HG03521 (cell line): ENCODE data around the gene CDH16.
A peak's percentile ranks its signal among the peaks of the same experiment; 100 is the strongest.
"Not testable (repeated sequence)": the region's sequence is repeated elsewhere in the genome, so short reads cannot be mapped to it uniquely, and the experiment has no call there.

Experiments
- ATAC-seq: cut with Tn5 transposase; IDR thresholded peaks from one replicate; pipeline ENCODE4 v1.9.1; 2021; ENCODE audit warnings: mild to moderate bottlenecking, moderate library complexity; ENCODE audit not compliant: unreplicated experiment

CDH16 gene

DNA sequence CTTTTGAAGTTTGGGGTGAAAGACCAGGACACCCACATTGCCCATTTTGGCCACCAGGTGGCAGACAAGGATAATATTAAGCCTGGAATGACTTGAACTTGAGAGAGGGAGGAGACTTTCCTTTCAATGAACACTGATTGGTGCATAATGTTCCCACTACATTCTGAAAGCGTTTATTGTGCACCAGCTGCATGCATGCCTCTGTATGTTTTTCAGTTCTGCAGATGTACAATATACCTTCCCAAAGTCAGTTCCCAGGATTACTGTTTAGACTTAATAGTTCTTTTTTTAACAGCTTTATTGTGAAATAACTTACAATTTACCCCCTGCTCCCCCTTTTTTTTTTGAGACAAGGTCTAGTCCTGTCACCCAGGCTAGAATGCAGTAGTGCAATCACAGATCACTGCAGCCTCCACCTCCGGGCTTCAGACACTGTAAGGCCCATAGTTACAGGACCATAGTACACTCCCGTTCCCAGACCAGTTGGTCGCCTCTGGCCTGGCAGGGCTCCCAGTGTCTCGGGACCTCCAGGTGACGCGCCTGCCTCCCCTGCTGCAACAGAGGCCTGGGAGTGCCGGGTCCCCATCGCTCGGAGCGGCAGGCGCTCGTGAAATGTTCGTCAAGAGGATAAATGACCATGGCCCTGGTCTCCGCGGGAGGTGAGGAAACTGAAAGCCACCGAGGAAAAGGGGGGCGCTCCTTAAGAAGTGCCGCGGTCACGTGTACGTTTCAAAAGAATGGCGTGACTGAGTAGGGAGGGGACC, 28.8 kb upstream of the CDH16 start:
- ATAC-seq = no peak

DNA sequence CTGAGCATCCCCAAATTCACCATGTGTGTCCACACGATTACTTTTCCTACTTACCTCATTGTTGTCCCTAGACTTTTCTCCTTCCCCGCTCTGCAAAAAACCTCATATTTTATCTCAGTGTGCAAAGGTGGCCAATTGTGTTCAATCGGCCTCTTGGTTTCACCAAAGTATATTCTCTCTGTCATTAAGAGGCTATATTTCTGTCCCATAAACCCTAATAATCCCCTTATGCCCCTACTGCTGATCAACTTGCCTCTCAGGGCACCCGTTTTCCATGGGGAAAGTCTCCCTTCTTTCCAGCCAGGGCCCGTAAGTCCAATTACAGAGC, 28.3 kb upstream of the CDH16 start:
- no peak for ATAC-seq

DNA sequence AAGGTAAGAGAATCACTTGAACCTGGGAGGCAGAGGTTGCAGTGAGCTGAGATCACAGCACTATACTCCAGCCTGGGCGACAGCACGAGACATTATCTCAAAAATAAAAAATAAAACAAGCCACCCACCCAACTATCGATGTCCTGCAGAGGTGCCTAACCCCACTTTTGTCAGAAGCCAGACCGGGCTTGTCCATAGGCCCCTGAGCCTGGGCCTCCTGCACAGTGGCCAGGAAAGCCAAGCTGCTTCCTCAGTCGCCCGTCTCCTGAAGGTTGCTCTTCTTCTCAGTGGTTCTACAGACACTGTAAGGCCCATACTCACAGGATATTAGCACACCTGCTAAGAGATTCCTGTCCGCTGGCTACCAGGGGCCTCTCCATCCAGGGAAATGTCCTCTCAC, 27.9 kb upstream of the CDH16 start:
- no peak for ATAC-seq

DNA sequence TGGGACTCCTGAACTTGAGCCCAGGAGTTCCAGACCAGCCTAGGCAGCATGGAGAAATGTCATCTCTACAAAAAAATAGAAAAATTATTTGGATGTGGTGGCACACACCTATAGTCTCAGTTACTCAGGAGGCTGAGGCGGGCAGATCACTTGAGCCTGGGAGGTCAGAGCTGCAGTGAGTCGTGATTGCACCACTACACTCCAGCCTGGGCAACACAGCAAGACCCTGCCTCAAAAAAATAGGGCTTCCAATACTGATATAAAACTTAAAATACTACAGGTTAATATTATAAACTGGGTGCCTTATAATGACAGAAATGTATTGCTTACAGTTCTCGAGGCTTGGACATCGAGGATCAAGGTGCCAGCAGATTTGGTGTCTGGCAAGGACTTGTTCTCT, 27.3 kb upstream of the CDH16 start:
- no peak for ATAC-seq

DNA sequence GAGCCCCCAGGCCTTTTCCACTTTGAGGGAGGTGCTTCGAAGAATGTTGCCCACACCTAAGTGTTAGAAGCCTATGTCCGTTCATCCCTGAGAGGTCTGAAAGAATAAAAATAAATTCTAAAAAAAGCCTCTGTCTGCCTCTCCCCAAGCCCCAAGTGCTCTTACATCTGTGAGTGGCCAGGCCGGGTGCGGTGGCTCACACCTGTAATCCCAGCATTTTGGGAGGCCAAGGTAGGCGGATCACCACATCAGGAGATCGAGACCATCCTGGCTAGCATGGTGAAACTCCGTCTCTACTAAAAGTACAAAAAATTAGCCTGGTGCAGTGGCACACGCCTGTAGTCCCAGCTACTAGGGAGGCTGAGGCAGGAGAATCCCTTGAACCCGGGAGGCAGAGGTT, 26.3 kb upstream of the CDH16 start:
- not testable (repeated sequence) for ATAC-seq

DNA sequence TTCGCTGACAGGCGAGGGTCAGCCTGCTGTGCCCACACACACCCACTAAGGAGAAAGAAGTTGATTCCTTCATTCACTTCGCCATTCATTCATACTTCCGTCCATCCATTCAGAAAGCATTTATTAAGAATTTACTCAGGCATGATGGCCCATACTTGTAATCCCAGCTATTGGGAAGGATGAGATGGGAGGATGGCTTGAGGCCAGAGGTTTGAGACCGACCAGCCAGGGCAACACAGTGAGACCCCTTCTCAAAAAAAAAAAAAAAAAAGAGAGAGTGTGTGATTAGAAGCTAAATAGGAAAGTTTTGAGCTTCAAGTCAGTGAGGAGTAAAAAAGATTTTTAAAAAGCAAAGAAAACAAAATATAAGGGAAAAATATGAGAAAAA, 25.4 kb upstream of the CDH16 start:
- no peak for ATAC-seq

DNA sequence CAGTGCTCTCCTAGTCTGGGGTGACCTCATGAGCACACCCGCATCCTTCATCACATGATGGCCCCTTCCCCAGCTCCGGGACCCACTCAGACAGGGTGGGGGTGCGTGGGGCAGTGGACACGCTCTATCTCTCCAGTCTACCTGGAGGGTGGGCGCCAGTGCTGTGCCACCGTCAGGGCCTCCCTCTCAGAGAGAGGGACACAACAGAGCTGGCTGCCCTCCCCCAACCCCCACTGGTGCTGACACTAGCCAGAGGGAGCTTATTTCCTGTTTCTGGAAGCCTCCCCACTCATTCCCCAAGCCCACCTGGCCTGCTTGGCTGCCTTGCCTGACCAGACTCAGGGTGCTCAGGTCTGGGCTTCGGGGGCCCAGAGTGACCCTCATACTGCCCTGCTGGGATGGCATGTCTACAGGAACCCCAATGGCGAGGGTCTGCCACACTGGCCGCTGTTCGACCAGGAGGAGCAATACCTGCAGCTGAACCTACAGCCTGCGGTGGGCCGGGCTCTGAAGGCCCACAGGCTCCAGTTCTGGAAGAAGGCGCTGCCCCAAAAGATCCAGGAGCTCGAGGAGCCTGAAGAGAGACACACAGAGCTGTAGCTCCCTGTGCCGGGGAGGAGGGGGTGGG, 24.9 kb upstream of the CDH16 start:
- ATAC-seq = no peak

DNA sequence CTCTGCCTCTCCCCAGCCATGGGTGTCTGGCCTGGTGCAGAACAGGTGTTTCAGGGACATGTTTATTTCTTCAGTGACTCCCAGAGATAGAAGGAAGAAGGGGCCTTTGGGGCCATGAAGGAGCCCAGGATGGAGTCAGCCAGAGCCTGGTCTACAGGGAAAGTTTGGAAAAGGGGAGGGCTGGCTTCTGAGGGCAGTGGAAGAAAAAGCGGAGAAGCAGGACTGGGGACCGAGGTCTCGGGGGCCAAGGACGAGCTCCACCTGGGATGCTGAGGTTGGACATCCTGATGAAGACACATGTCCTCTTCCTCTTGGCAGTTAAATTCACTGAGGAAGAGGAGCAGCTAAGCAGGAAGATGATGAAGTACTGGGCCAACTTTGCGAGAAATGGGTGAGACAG, 24.3 kb upstream of the CDH16 start:
- ATAC-seq = no peak

DNA sequence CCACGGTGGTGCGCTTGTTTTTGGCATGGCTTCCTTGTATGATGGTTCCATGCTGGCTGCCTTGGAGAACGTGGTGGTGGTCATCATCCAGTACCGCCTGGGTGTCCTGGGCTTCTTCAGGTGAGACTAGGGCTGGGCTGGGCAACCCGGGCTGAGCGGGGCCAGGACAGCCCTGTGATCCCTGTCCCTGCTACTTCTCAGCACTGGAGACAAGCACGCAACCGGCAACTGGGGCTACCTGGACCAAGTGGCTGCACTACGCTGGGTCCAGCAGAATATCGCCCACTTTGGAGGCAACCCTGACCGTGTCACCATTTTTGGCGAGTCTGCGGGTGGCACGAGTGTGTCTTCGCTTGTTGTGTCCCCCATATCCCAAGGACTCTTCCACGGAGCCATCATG, 21.6 kb upstream of the CDH16 start:
- ATAC-seq = no peak

DNA sequence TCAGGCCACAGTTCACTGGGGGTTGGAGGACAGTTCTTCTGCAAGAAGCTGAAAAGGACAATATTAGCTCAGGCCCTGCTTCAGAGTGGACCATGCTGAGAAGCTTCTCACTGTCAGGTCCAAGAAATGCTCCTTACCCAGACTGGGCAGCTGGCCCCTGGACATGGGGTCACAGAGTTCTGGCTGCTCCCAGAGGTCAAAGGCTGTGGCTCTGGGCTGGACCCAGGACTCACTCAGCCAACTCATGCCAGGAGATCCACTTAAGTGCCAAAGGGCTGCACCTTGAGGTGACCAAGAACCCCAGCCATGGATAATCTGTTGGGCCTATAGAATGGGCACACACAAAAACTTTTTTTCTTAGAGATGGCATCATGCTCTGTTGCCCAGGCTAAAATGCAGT, 20.7 kb upstream of the CDH16 start:
- ATAC-seq = no peak

DNA sequence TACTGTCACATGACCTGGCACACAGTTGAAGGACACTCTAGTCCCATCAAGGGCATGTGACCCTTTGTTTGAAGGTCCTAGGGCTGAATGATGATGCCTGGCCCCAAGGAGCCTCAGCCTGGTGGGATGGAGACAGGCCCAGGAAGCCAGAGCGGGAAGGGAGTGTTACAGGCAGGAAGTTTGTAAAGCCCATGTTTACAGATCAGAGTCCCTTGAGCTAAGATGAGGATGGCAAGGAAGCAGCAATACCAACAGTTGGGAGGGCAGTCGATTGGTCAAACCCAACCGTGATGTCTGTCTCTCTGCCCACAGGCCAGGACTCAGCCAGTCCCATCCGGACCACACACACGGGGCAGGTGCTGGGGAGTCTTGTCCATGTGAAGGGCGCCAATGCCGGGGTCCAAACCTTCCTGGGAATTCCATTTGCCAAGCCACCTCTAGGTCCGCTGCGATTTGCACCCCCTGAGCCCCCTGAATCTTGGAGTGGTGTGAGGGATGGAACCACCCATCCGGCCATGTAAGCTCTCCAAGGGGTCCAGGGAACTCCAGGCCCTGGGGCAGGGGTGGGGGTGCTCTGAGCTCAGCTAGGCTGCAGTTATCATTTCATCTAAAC, 19.1 kb upstream of the CDH16 start:
- no peak for ATAC-seq

DNA sequence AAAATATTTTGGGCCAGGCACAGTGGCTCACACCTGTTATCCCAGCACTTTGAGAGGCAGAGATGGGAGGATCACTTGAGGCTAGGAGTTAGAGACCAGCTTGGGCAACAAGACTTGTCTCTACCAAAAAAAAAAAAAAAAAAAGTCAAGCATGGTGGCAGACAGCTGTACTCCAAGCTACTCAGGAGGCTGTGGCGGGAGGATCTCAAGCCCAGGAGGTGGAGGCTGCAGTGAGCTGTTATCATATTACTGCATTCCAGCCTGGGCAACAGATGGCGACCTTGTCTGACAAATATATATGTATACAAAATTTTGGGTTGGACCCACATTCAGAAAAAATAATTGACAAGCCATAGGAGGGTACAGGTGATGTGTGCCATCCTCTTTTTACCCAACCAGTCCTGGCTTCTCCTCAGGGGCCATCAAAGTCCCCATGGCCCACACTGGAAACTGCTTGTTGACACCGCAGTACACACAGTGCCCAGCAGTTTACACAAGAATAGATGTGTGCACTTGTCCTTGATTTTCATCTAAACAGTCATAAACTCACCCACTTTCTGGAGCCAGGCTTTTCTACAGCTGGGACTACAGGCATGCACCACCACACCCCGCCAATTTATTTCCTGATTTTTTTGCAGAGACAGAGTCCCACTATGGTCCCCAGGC, 18.3 kb upstream of the CDH16 start:
- ATAC-seq = no peak

DNA sequence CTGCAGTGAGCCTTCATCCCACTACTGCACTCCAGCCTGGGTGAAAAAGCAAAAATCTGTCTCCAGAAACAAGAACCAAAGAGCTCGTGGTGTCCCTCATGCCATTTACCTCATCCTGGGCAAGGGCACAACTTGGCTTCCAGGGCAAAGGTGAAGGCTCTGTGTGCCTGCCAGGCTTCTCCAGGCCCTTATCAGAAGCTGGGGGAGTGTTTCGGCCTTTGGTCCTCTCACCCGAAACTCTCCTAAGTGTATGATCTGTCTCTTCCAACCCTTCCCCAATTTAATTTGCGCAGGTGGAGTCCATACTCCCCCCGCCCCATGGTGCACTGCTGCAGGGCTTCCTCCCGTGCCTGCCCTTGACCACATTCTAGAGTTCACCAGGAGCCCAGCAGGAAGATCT, 17.8 kb upstream of the CDH16 start:
- no peak for ATAC-seq

DNA sequence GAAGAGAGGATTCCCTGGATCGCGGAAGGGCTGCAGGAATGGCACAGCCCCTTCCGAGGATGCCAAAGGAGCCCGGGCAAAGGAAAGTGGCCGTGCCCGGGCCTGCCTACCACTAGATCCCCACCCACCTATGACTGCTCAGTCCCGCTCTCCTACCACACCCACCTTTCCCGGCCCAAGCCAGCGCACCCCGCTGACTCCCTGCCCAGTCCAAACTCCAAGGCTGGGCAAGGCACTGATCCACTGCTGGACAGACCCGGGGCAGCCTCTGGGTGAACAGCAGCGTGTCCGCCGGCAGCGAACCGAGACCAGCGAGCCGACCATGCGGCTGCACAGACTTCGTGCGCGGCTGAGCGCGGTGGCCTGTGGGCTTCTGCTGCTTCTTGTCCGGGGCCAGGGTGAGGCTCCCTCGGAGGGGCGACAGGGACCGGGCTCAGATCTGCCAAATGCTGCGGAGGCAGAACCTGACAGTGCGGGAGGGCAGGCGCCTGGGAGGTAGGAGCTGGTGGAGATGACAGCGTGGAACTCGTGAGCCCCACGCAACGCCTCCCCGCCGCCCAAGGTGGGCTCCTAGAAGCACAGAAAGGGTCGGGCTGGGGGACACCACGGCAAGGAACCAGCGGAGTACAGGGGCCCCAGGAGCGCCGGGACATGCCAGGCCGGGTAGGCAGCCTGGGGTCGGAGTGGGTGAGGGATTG, 16.8 kb upstream of the CDH16 start, which contains the start of gene CES2:
TSS of gene CES2 (plus strand) at position 203 of the 698 bp plus-strand sequence. CDS start at position 323, 120 bp downstream.
- no peak for ATAC-seq

DNA sequence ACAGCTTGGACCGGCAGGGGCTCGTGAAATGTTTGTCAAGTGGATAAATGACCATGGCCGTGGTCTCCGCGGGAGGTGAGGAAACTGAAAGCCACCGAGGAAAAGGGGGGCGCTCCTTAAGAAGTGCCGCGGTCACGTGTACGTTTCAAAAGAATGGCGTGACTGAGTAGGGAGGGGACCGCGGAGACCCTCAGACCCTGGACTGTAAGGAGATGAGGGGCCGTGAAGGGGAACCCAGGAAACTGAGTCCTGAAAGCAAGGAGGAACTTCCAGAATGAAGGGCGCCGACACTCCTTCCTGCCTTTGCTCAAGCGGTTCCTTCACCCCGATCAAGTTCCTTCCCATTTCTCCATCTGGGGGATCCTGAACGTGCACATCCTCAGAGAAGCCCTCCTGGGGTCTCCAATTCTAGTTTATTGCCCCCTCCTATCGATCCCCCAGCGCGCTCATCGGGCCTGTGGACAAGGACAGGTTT, 16.2 kb upstream of the CDH16 start:
- ATAC-seq = not testable (repeated sequence)

DNA sequence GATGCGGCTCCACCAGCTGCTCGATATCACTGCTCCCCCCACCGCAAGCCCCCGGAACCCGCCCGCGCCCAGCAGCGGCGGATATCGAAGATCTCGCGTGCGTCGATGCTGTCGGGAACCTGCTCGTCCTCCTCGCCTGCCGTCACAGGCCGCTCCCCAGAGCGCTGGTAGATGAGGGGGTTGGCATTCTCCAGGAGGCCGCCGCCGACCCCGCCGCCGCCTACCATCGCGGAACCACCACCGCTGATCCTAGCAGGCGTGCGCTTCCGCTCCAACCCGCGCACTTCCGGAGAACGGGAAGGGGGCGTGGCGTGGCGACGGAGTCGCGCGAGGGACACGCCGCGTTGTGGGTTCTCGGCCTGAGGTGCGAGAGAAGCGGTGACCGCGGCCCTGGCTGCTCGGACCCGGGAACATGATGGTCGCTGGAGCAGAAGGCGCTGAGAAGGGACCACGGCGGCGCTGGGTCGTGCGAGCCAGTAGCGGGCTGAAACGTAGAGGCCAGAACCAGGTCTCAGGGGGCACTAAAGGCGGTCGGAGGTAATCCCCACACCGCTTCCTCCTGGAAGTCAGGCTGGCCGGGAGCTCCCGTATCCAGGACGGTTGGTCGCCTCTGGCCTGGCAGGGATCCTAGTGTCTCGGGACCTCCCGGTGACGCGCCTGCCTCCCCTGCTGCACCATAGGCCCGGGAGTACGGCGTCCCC, 15.6 kb upstream of the CDH16 start, which contains the start of gene CIAO2B:
TSS of gene CIAO2B (minus strand) at position 265 of the 701 bp plus-strand sequence. CDS start at position 227, 38 bp downstream.
- peak; percentile 73 for ATAC-seq

DNA sequence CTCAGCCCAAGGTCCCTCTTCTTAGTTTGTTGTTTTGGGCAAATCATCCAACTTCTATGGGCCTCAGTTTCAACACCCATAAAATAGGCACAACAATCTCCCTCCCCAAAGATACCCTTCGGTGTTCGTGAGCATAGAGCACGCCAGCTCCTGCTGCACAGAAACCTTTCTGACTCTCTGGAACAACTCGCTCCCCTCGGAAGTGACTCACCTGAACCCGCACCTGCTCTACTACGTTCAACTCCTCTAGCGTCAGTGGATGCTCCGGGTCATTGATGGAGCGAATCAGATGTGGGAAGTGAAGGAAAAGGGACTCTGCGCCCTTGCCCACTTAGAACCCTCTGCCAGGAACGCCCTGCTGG, 15.1 kb upstream of the CDH16 start:
- ATAC-seq = peak; percentile 32

DNA sequence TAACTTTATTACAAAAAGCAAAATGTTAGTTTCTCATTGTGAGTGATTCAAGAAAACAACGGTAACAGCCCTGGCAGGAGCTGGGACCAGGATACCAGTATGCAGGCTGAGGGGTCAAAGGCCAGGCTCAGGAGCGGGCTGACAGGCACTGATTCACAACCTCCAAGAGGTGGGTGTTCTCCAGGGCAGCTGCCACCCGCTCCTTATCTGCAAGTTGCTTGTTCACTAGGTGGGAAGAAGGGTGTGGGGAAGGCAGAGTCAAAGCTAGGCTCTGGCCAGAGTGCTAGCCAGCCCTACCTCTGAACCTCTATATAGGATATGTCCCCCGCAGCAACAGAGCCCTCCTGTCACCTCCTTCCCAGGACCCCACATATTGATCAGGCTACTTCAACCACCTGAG, 13.4 kb upstream of the CDH16 start:
- ATAC-seq = no peak

DNA sequence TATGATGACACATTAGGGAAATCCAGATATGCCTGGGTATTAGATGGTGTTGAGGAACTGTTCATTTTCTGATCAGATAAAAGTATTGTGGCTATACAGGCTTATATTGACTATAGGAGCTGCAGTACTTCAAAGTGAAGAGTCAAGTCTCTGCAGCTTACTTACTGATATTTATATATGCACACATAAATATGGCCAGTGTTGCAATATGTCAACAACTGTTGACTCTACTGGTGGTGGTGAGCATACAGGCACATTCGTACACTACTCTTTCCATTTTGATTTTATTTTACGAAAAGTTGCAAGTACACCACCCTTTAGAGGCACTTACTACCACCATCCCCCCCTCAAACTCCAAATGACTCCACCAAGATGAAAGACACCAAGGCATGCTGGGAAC, 13.0 kb upstream of the CDH16 start:
- no peak for ATAC-seq

DNA sequence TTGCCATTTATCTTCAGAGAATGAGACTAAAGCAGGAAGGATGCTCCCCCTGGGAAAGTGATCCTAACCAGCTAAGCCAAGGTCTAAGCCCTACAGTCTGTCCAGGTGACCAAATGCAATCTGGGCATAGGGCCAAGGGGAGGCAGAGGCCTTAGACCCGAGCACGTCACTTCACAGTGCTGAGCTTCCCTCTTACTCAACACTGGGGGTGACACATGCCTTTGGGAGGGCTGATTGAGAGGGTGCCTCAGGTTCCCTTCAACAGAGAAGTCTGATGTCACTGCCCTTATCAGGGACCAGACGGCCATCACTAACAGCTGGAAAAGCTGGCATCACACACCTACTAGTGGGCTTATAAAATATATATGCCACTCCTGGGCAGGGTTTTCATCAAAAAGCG, 11.5 kb upstream of the CDH16 start:
- no peak for ATAC-seq
